HS-27A (cell line): ENCODE results near the gene MBD3L3.
A peak's percentile ranks its signal among the peaks of the same experiment; 100 is the strongest.
"Not testable (repeated sequence)": the region's sequence is repeated elsewhere in the genome, so short reads cannot be mapped to it uniquely, and the experiment has no call there.

ENCODE experiments used
- DNase-seq: peaks from one replicate; pipeline ENCODE4 v3.0.0-alpha.2; 2012; ENCODE audit warnings: low read depth, missing footprints

The MBD3L3 gene

GRCh38 chr19:7058576-7058975, at the start of gene MBD3L3:
MBD3L3 (minus strand) TSS chr19:7058676; CDS start chr19:7058605, 71 bp downstream.
- DNase-seq: not testable (repeated sequence)

GRCh38 chr19:7106711-7107657, 48.5 kb upstream of the MBD3L3 start:
- no peak for DNase-seq

GRCh38 chr19:7104747-7105447, 46.4 kb upstream of the MBD3L3 start:
- DNase-seq: no peak

- DNase-seq: no peak
Measured at GRCh38 chr19:7101498-7102253, 43.2 kb upstream of the MBD3L3 start.

GRCh38 chr19:7099597-7099921, 41.1 kb upstream of the MBD3L3 start:
- no peak for DNase-seq

DNA sequence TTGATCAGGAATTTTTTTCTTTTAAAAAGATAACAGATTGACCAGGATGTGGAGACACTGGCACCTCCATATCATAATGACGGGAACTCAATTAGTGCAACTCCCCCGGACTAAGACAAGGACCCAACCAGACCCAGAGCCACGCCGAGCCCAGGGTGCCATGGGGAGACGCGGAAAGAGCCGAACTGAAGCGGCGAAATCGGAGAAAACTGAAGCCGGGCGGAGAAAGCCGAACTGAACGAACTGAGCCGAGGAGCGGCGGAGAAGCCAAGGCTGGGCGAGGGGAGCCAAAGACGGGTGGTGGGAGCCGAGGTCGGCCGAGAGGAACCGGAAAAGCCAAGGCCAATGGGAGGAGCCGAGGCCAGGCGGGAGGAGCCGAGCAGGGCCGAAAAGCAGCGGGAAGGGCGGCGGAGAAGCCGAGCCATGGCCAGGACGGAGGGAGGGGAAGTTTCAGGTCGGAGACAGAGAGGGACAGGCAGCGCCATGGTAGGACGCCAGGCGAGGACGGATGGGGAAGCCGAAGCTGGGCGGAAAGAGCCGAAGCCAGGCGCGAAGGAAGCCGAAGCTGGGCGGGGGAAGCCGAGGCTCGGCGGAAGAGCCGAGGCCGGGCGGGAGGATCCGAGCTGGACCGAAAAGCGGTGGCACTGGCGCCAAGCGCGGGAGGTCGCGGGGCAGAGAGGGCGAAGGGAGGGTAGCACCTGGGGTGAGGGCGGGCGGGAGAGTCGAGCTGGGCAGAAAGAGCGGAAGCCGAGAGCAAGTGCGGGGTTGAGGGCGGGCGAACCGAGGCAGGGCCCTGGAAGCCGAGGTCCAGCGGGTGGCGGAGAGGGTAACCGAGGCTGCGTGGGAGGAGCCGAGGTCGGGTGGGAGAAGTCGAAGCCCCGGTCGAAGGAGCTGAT, 40.5 kb upstream of the MBD3L3 start:
- DNase-seq: peak; percentile 83

GRCh38 chr19:7098096-7098495, 39.6 kb upstream of the MBD3L3 start:
- DNase-seq: no peak

- DNase-seq: no peak
Measured at GRCh38 chr19:7088999-7089398, 30.5 kb upstream of the MBD3L3 start.

DNA sequence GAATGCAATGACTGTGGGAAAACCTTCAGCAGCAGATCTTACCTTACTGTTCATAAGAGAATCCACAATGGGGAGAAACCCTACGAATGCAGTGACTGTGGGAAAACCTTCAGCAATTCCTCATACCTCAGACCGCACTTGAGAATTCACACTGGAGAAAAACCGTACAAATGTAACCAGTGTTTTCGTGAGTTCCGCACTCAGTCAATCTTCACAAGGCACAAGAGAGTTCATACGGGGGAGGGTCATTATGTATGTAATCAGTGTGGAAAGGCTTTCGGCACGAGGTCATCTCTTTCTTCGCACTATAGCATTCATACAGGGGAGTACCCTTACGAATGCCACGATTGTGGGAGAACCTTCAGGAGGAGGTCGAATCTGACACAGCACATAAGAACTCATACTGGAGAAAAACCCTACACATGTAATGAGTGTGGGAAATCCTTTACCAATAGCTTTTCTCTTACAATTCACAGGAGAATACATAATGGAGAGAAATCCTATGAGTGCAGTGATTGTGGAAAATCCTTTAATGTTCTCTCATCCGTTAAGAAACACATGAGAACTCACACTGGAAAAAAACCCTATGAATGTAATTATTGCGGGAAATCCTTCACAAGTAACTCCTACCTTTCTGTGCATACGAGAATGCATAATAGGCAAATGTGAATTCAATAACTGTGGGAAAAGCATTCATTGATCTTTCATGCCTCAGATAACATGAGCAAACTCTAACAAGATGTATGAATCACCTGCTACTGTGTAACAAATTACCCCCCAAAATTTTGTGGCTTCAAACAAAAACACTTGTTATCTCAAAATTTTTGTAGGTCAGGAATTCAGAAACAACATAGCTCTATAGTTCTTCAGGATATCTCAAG, 24.8 kb upstream of the MBD3L3 start:
- DNase-seq: no peak

- no peak for DNase-seq
Measured at GRCh38 chr19:7078008-7078407, 19.5 kb upstream of the MBD3L3 start.

DNA sequence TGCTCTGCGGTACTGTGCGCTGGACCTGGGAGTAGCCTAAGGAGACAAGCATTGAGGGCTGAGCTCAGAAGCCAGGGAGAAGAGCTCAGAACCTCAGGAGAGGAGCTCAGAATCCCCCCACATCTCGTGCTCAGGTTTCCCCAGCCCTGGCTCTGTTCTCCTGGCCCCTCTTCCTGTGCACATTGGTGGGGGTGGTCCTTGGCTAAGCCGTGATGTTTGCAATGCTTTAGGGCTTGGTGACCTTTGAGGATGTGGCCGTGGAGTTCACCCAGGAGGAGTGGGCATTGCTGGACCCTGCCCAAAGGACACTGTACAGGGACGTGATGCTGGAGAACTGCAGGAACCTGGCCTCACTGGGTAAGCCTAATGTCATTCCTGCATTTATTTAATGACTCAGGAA, 17.7 kb upstream of the MBD3L3 start:
- DNase-seq: no peak

GRCh38 chr19:7074705-7075282, 16.3 kb upstream of the MBD3L3 start:
- no peak for DNase-seq

GRCh38 chr19:7072541-7072940, 14.1 kb upstream of the MBD3L3 start:
- DNase-seq: no peak

GRCh38 chr19:7069904-7070226, 11.4 kb upstream of the MBD3L3 start:
- no peak for DNase-seq

DNA sequence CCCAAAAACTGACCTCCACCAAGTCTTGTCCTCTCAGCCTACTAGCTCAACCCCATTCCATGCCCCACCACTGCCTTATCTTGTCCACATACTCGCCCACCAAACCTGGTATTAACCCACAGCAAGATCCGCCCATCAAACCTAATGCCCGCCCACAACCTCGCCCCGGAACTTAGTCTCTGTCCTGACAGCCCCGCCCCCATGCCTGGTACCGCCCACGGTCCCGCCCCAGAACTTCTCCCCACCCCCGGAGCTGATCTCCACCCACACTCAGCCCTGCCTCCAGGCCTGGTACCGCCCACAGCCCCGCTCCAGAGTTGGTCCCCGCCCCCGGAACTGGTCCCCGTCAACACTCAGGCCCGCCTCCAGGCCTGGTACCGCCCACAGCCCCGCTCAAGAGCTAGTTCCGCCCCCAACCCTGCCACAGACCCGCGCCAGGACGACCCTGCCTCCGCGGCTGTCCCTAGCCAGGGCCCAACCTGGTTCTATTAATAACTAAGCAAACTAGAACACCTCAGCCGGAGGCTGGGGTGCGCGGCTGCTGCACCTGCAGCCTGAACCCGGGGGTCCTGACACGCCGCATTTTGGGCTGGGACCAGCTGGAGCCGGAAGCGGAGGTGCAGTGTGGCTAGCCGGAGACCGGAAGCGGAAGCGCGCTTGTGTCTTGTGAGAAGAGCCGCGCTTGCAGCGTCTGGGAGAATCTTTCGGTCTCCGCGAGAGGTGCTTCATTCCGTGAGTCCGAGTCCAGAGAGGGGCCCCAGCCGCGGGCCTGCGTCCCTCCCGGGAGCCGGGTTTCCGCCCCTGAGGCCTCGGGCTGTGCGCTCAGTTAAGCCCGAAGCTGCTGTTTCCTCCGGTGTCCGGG, 10.8 kb upstream of the MBD3L3 start, which contains the start of gene ZNF557:
Gene ZNF557, plus strand, starts transcription at position 662 of the 862 bp plus-strand sequence. CDS start 5,372 bp downstream, outside the sequence.
- DNase-seq: peak; percentile 84

DNA sequence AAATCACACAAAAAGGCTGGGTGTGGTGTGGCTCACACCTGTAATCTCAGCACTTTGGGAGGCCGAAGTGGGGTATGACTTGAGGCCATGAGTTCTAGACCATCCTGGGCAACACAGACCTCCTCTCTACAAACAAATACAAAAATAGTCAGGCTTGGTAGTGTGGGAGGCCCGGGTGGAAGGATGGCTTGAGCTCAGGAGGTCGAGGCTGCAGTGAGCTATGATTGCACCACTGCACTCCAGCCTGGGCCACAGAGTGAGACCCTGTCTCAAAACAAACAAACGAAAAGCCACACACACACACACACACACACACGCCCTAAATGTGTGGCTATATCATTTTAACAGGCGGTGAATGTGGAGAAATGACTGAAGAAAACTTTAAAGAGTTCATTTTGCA, 10.1 kb upstream of the MBD3L3 start:
- no peak for DNase-seq

DNA sequence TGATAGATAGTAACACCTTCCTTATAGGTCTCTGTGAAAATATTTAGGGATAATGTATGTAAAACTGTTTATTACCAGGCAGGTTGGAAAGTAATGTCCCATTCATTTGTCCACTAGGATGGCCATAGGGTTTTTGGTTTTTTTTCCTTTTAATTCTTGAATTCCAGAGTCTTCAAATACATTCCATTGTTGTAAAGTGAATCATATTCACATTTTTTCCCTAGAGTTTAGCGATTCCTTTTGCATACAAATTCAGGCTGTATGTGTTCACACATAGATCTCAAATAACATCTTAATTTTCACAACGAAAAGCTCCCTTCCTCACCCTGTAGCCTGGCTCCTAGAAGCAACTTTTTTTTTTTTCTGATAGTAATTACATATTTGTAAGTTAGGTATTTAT, 9.2 kb upstream of the MBD3L3 start:
- peak; percentile 47 for DNase-seq

- not testable (repeated sequence) for DNase-seq
Measured at GRCh38 chr19:7067122-7067521, 8.6 kb upstream of the MBD3L3 start.

GRCh38 chr19:7063764-7064418, 5.4 kb upstream of the MBD3L3 start:
- DNase-seq: no peak
